Measurements from ENCODE around the gene DMXL1. TPM values are rescaled to one million over a fixed set of nuclear protein-coding genes. Genes with fewer than 3 reads are reported as not detected.

DMXL1 gene
- total RNA-seq, 1 experiment from 2014 or later: 30.0 TPM

- DNase-seq: no peak
- Mint-ChIP-seq H3K27me3 (ENCODE audit: insufficient read depth, unreplicated experiment) (no peaks in the 10 kb centered on the region), H3K9me3 (ENCODE audit: unreplicated experiment) (no peaks in the 10 kb centered on the region), H3K36me3 (ENCODE audit: insufficient read depth, unreplicated experiment) (no peaks in the 10 kb centered on the region), H3K27ac (ENCODE audit: unreplicated experiment) (no peak overlapping the region), H3K4me3 (ENCODE audit: unreplicated experiment) (no peak overlapping the region), H3K4me1 (ENCODE audit: low read depth, unreplicated experiment) (no peaks in the 10 kb centered on the region)
- no peaks in the 10 kb centered on the region for H3K4me1 ChIP-seq
- H3K36me3 ChIP-seq (ENCODE audit: control insufficient read depth, insufficient read depth, low read length): no peaks in the 10 kb centered on the region
- ChIA-PET POLR2A (no interaction called here), CTCF (no interaction called here)
- no peak overlapping the region for H3K4me3 ChIP-seq (ENCODE audit: low read depth, low read length)
- intact Hi-C loops (cut with micrococcal nuclease; ENCODE audit: unreplicated experiment): no loop called here
- no TSS peak for BruUV-seq (replicated peaks)
- no peaks in the 10 kb centered on the region for H3K9me3 ChIP-seq
- no peak for TF ChIP-seq CTCF (IDR thresholded peaks at IDR 0.05; ENCODE audit: insufficient read depth in 1 of 2, low read depth in 1 of 2, low read length in 1 of 2, severe bottlenecking in 1 of 2, unreplicated experiment in 1 of 2)
- H3K27me3 ChIP-seq (replicated peaks; ENCODE audit: control insufficient read depth, insufficient read depth, low read length): no peaks in the 10 kb centered on the region
Observed at GRCh38 chr5:119187776-119188529, 117.1 kb downstream of the DMXL1 start.

GRCh38 chr5:119190470-119191095 lies 119.7 kb downstream of the DMXL1 start:
- Histone ChIP-seq H3K4me3 (ENCODE audit: low read depth, low read length) (no peak overlapping the region), H3K36me3 (ENCODE audit: control insufficient read depth, insufficient read depth, low read length) (no peaks in the 10 kb centered on the region), H3K27me3 (replicated peaks; ENCODE audit: control insufficient read depth, insufficient read depth, low read length) (no peaks in the 10 kb centered on the region), H3K4me1 (no peaks in the 10 kb centered on the region), H3K9me3 (no peaks in the 10 kb centered on the region)
- Mint-ChIP-seq H3K36me3 (ENCODE audit: insufficient read depth, unreplicated experiment) (no peaks in the 10 kb centered on the region), H3K27me3 (ENCODE audit: insufficient read depth, unreplicated experiment) (no peaks in the 10 kb centered on the region), H3K4me3 (ENCODE audit: unreplicated experiment) (no peak overlapping the region), H3K4me1 (ENCODE audit: low read depth, unreplicated experiment) (no peaks in the 10 kb centered on the region), H3K27ac (ENCODE audit: unreplicated experiment) (no peak overlapping the region), H3K9me3 (ENCODE audit: unreplicated experiment) (no peaks in the 10 kb centered on the region)
- no peak for TF ChIP-seq CTCF (IDR thresholded peaks at IDR 0.05; ENCODE audit: insufficient read depth in 1 of 2, low read depth in 1 of 2, low read length in 1 of 2, severe bottlenecking in 1 of 2, unreplicated experiment in 1 of 2)
- intact Hi-C loops (cut with micrococcal nuclease; ENCODE audit: unreplicated experiment): no loop called here
- no TSS peak for BruUV-seq (replicated peaks)
- CTCF ChIA-PET: no interaction called here
- DNase-seq: no peak
- POLR2A ChIA-PET: no interaction called here

GRCh38 chr5:119191944-119192343 lies 121.1 kb downstream of the DMXL1 start:
- Mint-ChIP-seq H3K27me3 (ENCODE audit: insufficient read depth, unreplicated experiment) (no peaks in the 10 kb centered on the region), H3K4me1 (ENCODE audit: low read depth, unreplicated experiment) (no peaks in the 10 kb centered on the region), H3K4me3 (ENCODE audit: unreplicated experiment) (no peak overlapping the region), H3K27ac (ENCODE audit: unreplicated experiment) (no peak overlapping the region), H3K9me3 (ENCODE audit: unreplicated experiment) (no peaks in the 10 kb centered on the region), H3K36me3 (ENCODE audit: insufficient read depth, unreplicated experiment) (peaks cover 4% of the 10 kb centered on the region)
- no peaks in the 10 kb centered on the region for H3K9me3 ChIP-seq
- CTCF ChIA-PET: no interaction called here
- H3K27me3 ChIP-seq (replicated peaks; ENCODE audit: control insufficient read depth, insufficient read depth, low read length): no peaks in the 10 kb centered on the region
- no peaks in the 10 kb centered on the region for H3K36me3 ChIP-seq (ENCODE audit: control insufficient read depth, insufficient read depth, low read length)
- H3K4me3 ChIP-seq (ENCODE audit: low read depth, low read length): no peak overlapping the region
- no peak for TF ChIP-seq CTCF (IDR thresholded peaks at IDR 0.05; ENCODE audit: insufficient read depth in 1 of 2, low read depth in 1 of 2, low read length in 1 of 2, severe bottlenecking in 1 of 2, unreplicated experiment in 1 of 2)
- no peaks in the 10 kb centered on the region for H3K4me1 ChIP-seq
- DNase-seq: no peak
- intact Hi-C loops (cut with micrococcal nuclease; ENCODE audit: unreplicated experiment): no loop called here
- BruUV-seq (replicated peaks): no TSS peak
- POLR2A ChIA-PET: no interaction called here
